NCI-H1105 (cell line): ENCODE results near the gene ZNF511.

Experiments
- DNase-seq: peaks from one replicate; lab custom pipeline; 2025; lab: John Stamatoyannopoulos, UW

ZNF511 gene

GRCh38 chr10:133353988-133354605, 45.4 kb downstream of the ZNF511 start:
- no peak for DNase-seq

- no peak for DNase-seq
These were observed 46.0 kb downstream of the ZNF511 start for GRCh38 chr10:133354672-133355240.

GRCh38 chr10:133355266-133355665, 46.6 kb downstream of the ZNF511 start:
- DNase-seq, result no peak

- DNase-seq, result no peak
These were observed 47.3 kb downstream of the ZNF511 start for GRCh38 chr10:133355991-133356390.

GRCh38 chr10:133356549-133357284, 48.0 kb downstream of the ZNF511 start:
- DNase-seq, result no peak

- DNase-seq, result no peak
These were observed 48.8 kb downstream of the ZNF511 start, which contains the start of gene FUOM for GRCh38 chr10:133357285-133358161. FUOM (minus strand) TSS chr10:133358019; CDS start chr10:133358007, 12 bp downstream.

- no peak for DNase-seq
These were observed 49.6 kb downstream of the ZNF511 start for GRCh38 chr10:133358162-133358924.

GRCh38 chr10:133358925-133359310, 50.2 kb downstream of the ZNF511 start:
- DNase-seq, result no peak

GRCh38 chr10:133359554-133359971, 50.8 kb downstream of the ZNF511 start:
- DNase-seq, result peak; percentile 44

GRCh38 chr10:133359972-133360610, 51.4 kb downstream of the ZNF511 start:
- no peak for DNase-seq

- DNase-seq, result no peak
These were observed 52.5 kb downstream of the ZNF511 start for GRCh38 chr10:133361227-133361626.

GRCh38 chr10:133361773-133362441, 53.2 kb downstream of the ZNF511 start:
- no peak for DNase-seq
